ENCODE data around the gene PI4K2B. TPM values are rescaled to one million over a fixed set of nuclear protein-coding genes. Genes with fewer than 3 reads are reported as not detected.

The PI4K2B gene
- total RNA-seq, 2 donors from 2014 or later = 15.6 to 16.1 TPM

DNA sequence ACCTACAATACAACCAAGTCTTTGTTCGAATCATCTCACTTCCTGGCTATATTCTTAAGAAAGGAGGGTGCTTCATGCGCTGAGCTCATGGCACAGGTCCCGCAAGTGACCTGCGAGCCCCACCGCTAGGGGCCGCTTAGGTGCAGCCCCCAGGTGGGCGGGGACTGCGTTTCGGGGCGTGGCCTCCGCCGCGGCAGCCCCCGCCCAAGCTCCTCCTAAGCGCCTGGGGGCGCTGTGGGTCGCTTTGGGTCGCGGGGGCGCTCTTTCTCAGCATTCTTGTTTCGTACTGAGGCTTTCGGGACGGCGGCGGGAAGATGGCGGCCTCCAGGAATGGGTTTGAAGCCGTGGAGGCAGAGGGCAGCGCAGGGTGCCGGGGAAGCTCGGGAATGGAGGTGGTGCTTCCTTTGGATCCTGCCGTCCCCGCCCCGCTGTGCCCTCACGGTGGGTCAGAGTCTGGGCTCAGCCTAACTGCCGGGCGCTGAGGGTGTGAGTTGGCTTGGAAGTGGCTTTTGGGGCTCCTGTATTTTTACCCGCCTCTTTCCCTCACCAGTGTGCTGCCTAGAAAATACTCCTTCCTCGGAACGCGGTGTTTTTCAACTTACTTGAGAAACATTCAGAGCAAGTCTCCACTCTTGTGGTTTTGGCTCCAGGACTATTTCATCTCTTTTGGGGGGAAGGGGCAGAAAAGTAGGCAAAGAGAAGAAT, 78.8 kb downstream of the PI4K2B start, which contains the start of gene ZCCHC4:
Gene ZCCHC4 (plus strand): TSS at position 279 of the 705 bp plus-strand sequence. CDS start 36 bp downstream, at position 315.
- peak; percentile 95 for DNase-seq

DNA sequence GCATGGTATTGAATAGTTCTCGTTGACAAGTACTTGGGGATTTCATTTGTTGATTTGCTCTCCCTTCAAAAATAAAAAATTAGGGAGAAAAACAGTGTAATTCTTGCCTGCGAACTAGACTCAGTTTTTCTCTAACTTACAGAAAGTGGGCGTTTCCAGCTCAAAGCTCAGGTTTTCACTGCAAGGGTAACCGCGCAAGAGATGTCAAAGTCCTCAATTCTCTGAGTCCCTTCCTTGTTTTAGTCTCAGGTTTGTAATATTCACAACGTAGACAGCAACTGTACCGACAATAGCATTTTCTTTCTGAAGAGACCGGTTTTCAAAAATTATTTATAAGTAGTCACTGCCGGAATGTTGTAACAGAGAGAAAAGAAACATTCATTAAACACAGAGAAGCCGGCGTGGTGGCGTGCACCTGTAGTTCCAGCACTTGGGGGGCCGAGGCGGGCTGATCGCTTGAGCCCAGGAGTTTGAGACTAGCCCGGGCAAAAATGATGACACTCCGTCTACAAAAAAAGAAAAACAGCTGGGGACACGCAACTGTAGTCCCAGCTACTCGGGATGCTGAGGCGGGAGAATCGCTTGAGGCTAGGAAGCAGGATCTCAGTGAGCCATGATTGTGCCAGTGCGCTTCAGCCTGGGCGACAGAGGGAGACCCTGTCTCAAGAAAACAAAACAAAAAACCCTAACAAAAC, 79.5 kb downstream of the PI4K2B start:
- TF ChIP-seq, protein P1, sequence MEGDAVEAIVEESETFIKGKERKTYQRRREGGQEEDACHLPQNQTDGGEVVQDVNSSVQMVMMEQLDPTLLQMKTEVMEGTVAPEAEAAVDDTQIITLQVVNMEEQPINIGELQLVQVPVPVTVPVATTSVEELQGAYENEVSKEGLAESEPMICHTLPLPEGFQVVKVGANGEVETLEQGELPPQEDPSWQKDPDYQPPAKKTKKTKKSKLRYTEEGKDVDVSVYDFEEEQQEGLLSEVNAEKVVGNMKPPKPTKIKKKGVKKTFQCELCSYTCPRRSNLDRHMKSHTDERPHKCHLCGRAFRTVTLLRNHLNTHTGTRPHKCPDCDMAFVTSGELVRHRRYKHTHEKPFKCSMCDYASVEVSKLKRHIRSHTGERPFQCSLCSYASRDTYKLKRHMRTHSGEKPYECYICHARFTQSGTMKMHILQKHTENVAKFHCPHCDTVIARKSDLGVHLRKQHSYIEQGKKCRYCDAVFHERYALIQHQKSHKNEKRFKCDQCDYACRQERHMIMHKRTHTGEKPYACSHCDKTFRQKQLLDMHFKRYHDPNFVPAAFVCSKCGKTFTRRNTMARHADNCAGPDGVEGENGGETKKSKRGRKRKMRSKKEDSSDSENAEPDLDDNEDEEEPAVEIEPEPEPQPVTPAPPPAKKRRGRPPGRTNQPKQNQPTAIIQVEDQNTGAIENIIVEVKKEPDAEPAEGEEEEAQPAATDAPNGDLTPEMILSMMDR (conservative IDR thresholded peaks at IDR 0.05) = no peak
- Histone ChIP-seq H3K4me1 (ENCODE audit: control insufficient read depth, insufficient read depth, low read length) (no peaks in the 10 kb centered on the region), H3K9ac (ENCODE audit: extremely low read depth, low read length, poor library complexity, severe bottlenecking) (peak overlapping the region; percentile 92), H3K36me3 (ENCODE audit: control insufficient read depth, insufficient read depth, low read length) (peaks cover 7% of the 10 kb centered on the region), H3K27ac (ENCODE audit: low read depth, low read length) (peak overlapping the region; percentile 74), H3K9me3 (ENCODE audit: control insufficient read depth, low read length) (peaks cover 6% of the 10 kb centered on the region), H3K27me3 (ENCODE audit: control insufficient read depth, insufficient read depth, low read length, poor library complexity, severe bottlenecking) (no peaks in the 10 kb centered on the region), H3K4me3 (ENCODE audit: low read length) (peak overlapping the region; percentile 95)
- H3K36me3 Mint-ChIP-seq (ENCODE audit: low read depth) = peaks cover 17% of the 10 kb centered on the region
- WGBS, 2 experiments (ENCODE audit: insufficient coverage in 1 of 2, insufficient read length in 1 of 2) = 56% methylated on average over 17 to 23 of the region's 23 CpGs
- H3K27ac Mint-ChIP-seq = peak overlapping the region; percentile 100
- H3K4me1 Mint-ChIP-seq = peaks cover 6% of the 10 kb centered on the region
- DNase-seq = peak; percentile 52
- peaks cover 1% of the 10 kb centered on the region for H3K27me3 Mint-ChIP-seq (ENCODE audit: insufficient read depth)
- H3K9me3 Mint-ChIP-seq = peaks cover 4% of the 10 kb centered on the region
- H3K4me3 Mint-ChIP-seq = peak overlapping the region; percentile 96

More for the DNA sequence above, 78.8 kb downstream of the PI4K2B start, which contains the start of gene ZCCHC4:
- Mint-ChIP-seq H3K27me3 (ENCODE audit: insufficient read depth) (peaks cover 1% of the 10 kb centered on the region), H3K4me1 (peaks cover 8% of the 10 kb centered on the region), H3K4me3 (peak within 1 kb of the TSS; percentile 96), H3K36me3 (ENCODE audit: low read depth) (peaks cover 14% of the 10 kb centered on the region), H3K9me3 (peaks cover 4% of the 10 kb centered on the region), H3K27ac (peak within 1 kb of the TSS; percentile 100)
- peak within 1 kb of the TSS; percentile 95 for H3K4me3 ChIP-seq (ENCODE audit: low read length)
- peaks cover 6% of the 10 kb centered on the region for H3K9me3 ChIP-seq (ENCODE audit: control insufficient read depth, low read length)
- 2 to 11% methylated on average over 10 to 40 of the region's 40 CpGs for WGBS, 2 experiments (ENCODE audit: insufficient coverage in 1 of 2, insufficient read length in 1 of 2)
- no peaks in the 10 kb centered on the region for H3K27me3 ChIP-seq (ENCODE audit: control insufficient read depth, insufficient read depth, low read length, poor library complexity, severe bottlenecking)
- H3K4me1 ChIP-seq (ENCODE audit: control insufficient read depth, insufficient read depth, low read length) = no peaks in the 10 kb centered on the region
- peak within 1 kb of the TSS; percentile 74 for H3K27ac ChIP-seq (ENCODE audit: low read depth, low read length)
- peak within 1 kb of the TSS; percentile 92 for H3K9ac ChIP-seq (ENCODE audit: extremely low read depth, low read length, poor library complexity, severe bottlenecking)
- TF ChIP-seq, protein P1 (conservative IDR thresholded peaks at IDR 0.05) = peak; percentile 100
- peaks cover 7% of the 10 kb centered on the region for H3K36me3 ChIP-seq (ENCODE audit: control insufficient read depth, insufficient read depth, low read length)

DNA sequence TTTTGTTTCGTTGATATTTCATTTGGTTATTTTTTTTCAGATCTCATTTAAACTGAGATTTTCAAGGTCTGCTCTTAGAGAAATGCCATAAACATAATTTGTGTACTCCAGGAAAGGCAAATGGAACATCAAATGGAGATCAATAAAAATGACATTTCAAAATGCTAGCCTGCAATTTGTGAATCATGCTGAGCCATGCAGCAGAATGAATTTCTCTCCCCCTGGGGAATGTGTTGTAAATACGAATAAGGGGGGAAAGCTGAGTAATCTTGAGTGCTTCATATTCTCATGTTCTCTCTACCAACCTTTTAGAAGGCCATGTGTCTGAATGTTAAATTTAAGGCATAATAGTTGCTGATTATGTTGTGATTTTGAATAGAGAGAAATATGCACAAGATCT, 86.5 kb downstream of the PI4K2B start:
- H3K4me1 ChIP-seq (ENCODE audit: control insufficient read depth, insufficient read depth, low read length) = no peaks in the 10 kb centered on the region
- H3K9ac ChIP-seq (ENCODE audit: extremely low read depth, low read length, poor library complexity, severe bottlenecking) = no peak overlapping the region
- no peaks in the 10 kb centered on the region for H3K4me1 Mint-ChIP-seq
- no peak overlapping the region for H3K4me3 Mint-ChIP-seq
- TF ChIP-seq, protein P1 (conservative IDR thresholded peaks at IDR 0.05) = no peak
- no peak for DNase-seq
- H3K27ac ChIP-seq (ENCODE audit: low read depth, low read length) = no peak overlapping the region
- no peaks in the 10 kb centered on the region for H3K9me3 ChIP-seq (ENCODE audit: control insufficient read depth, low read length)
- peaks cover 21% of the 10 kb centered on the region for H3K36me3 ChIP-seq (ENCODE audit: control insufficient read depth, insufficient read depth, low read length)
- no peaks in the 10 kb centered on the region for H3K27me3 ChIP-seq (ENCODE audit: control insufficient read depth, insufficient read depth, low read length, poor library complexity, severe bottlenecking)
- WGBS, 2 experiments (ENCODE audit: insufficient coverage in 1 of 2, insufficient read length in 1 of 2) = 92 to 100% methylated on average over 1 to 2 of the region's 2 CpGs
- H3K9me3 Mint-ChIP-seq = no peaks in the 10 kb centered on the region
- no peak overlapping the region for H3K27ac Mint-ChIP-seq
- peaks cover 42% of the 10 kb centered on the region for H3K36me3 Mint-ChIP-seq (ENCODE audit: low read depth)
- no peaks in the 10 kb centered on the region for H3K27me3 Mint-ChIP-seq (ENCODE audit: insufficient read depth)
- no peak overlapping the region for H3K4me3 ChIP-seq (ENCODE audit: low read length)

Data from endodermal cell (in vitro differentiated cells).